ENCODE measurements around the gene COL6A6.

COL6A6 gene, protein sequence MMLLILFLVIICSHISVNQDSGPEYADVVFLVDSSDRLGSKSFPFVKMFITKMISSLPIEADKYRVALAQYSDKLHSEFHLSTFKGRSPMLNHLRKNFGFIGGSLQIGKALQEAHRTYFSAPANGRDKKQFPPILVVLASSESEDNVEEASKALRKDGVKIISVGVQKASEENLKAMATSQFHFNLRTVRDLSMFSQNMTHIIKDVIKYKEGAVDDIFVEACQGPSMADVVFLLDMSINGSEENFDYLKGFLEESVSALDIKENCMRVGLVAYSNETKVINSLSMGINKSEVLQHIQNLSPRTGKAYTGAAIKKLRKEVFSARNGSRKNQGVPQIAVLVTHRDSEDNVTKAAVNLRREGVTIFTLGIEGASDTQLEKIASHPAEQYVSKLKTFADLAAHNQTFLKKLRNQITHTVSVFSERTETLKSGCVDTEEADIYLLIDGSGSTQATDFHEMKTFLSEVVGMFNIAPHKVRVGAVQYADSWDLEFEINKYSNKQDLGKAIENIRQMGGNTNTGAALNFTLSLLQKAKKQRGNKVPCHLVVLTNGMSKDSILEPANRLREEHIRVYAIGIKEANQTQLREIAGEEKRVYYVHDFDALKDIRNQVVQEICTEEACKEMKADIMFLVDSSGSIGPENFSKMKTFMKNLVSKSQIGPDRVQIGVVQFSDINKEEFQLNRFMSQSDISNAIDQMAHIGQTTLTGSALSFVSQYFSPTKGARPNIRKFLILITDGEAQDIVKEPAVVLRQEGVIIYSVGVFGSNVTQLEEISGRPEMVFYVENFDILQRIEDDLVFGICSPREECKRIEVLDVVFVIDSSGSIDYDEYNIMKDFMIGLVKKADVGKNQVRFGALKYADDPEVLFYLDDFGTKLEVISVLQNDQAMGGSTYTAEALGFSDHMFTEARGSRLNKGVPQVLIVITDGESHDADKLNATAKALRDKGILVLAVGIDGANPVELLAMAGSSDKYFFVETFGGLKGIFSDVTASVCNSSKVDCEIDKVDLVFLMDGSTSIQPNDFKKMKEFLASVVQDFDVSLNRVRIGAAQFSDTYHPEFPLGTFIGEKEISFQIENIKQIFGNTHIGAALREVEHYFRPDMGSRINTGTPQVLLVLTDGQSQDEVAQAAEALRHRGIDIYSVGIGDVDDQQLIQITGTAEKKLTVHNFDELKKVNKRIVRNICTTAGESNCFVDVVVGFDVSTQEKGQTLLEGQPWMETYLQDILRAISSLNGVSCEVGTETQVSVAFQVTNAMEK (N-terminal part only)

DNA sequence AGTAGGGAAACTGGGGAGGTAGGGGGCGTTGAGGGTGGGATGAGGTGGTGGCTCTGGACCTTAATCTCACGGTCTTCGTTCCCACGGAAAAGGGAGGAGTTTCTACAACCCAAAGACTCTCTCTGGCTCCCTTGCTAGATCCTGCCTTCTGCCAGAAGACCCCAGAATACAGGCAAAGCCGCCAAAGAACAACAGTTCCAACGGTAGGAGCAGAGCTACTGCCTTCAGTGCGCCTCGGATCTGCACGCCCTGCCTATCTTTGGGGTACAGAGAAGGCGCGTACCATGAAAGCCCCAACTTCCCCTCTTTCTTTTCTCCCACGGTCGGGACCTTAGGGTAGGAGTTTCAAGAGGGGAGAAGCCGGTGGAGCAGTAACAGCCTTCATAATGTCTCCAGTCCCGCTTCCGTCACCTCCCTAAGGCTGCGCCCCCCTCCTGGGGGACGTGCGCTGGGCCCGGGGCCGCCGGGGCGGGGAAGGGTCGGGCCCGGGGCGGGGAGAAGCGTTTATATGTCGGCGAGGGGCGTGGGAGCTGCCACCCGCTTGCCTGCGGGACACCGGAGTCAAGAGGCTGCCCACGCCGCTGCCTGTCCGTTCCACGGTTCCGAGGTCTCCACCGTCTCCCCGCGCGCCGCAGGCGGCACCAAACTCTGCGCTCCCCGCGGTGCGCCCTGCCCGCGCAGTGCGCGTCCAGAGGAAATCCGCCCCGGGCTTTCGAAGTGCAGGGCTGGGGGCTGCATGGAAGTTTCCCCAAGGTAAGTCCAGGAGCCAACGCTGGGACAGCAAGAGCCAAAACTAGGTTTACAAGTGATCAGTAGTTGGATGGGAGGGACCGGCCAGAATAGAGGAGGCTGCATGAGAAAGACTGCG lies at the start of gene COL6A6:
COL6A6 (plus strand) TSS at position 533 of the 868 bp plus-strand sequence. CDS start 43,188 bp downstream, outside the sequence.
- DNase-seq (ENCODE audit: low read depth): no peak

DNA sequence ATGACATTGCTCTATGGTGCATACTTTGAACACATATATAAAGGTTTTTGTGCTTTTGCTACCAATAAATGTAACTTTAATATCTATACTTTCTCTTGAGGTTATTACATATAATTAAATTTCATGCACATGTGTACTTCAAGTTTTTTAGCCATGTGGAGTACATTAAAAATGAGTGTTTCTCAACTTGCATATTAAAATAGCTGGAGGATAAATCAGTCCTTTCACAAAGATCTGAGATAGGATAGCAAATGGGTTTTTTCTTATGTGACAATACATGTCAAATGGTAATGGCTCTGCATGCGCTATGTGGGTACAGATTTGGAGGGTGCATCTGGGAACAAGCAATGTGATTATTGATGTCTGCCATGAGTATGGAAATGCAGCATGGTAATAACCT lies 48.7 kb upstream of the COL6A6 start:
- no peak for DNase-seq (ENCODE audit: low read depth)

DNA sequence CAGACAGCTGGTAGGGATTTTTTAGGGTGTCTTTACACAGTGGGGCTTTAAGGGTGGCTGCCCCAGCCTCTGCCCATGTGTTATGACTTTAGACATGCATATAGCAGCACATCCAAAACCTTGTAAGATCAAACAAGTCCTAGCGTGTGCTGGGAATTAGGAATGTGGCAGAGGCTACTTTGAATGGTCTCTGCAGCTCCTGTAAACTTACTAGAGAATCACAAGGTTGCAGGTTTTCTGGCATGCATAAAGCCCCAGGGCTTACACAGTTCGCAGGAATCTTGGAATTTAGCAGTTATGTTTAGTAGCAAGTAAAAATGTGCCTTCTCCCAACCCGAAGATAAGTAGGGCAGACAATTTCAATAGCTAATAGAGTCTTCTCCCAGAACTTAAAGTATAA lies 46.9 kb upstream of the COL6A6 start:
- no peak for DNase-seq (ENCODE audit: low read depth)

DNA sequence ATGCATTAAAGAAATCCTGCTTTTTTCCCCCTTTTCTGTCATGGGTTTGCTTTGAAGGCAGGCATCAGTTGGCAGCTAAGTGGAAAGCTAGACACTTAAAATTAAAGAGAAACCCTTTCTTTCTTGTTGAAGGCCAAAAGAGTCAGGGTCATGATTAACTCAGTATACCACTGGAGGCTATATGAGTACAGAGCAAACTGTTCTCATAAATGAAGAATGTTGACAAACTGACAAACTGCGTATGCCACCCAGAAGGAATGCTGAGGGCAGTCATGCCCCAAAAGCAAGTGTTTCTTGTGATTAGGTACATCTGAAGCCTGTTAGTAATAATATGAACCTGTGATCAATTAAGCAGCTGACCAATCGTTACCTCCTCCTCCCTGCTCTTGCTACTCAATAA lies 43.6 kb upstream of the COL6A6 start:
- DNase-seq (ENCODE audit: low read depth): no peak

DNA sequence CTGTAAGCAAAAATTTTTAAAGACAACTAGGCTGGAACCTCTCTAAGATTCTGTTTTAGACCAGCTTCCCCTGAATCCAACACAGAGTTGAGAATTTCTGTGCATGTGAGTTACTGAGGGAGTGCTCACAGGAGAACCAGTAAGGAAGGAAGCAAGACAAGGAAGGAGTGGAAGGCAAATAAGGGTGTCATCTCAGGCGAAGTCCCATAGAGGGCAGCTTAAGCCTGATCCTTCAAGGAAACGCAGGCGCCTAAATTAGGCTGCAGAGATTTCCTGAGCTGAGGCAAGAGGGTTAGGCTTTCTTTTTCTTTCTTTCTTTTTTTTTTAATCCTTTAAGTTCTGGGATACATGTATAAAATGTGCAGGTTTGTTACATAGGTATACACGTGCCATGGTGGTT lies 36.2 kb upstream of the COL6A6 start:
- DNase-seq (ENCODE audit: low read depth): no peak

DNA sequence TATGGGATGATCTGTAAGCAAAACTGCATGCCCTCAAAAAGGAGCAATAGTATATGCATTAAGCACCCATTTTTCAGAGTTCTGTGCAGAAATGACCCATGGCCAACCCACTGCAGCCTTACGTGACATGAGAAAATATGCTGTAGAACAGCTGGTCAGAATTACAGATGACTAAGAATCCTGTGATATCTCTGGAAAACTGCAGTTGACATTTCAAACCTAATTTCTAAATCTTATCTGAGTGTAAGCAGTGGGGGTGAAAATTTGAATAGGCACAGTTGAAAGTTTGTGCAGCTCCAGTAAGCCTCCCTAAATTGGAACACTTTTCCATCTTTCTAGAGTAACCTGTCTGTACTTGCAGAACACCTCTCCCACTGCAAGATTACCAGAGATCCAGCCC lies 28.7 kb upstream of the COL6A6 start:
- no peak for DNase-seq (ENCODE audit: low read depth)

DNA sequence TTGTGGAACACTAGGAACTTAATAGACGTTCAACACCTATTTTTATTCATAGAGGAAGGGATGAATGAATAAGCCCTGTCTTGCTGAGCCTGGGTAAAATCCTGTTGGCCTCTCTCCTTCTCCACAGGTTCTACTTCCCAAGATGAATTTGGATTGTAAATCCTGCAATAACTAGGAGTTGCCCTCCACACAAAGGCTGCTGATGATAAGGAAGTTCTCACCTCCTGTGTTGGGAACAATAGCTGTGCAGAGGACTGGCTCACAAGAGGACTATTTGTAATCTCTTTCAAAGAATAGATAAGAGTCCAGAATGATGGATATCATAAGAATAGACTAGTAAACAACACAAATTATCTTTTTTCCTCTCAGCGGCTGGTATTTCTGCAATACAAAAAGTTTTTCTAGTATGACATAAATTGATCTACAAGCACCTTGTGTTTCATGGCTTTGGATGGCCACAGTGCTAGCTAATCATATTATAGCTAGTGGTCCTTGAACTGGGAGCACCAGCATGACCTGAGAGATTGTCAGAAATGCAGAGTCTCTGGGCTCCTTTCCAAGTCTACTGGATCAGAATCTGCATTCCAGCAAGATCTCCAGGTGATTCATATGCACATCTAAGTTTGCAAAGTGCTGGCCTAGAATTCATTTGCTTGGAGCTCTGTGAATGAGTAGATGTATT lies 28.1 kb upstream of the COL6A6 start:
- no peak for DNase-seq (ENCODE audit: low read depth)

DNA sequence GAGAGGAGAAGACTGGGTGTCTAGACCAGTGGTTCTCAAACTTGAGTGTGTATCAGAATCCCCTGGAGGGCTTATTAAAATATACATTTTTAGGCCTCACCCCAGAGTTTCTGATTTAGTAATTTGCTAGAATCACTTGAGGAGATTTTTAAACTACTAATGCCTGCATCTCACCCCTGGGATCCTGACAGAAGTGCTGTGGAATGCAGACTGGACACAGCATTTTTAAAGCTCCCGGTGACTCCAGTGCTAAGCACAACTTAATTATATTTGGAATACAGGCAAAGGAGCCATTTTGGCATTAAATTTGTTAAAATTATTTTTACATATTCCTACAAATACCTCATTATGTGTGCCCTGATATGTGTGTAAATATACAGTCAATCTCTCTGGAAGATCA lies 26.7 kb upstream of the COL6A6 start:
- no peak for DNase-seq (ENCODE audit: low read depth)

DNA sequence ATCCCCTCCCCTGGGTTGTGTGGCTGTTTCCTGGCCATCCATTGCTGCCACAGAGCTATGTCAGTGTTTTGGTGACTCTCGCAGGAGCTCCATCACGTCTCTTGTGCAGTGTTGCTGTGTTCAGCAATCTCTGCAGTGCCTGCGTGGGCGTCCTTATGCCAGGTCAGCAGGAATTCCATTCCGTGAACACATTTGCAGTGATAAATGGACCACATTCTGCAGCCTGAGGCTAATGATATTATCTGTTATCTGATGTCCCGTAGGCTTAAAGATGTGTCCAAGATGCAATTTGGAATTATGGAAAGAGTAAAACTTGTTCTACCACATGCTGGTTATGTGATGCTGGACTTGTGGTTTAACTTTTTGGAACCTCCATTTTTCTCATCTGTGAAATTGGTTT lies 25.5 kb upstream of the COL6A6 start:
- no peak for DNase-seq (ENCODE audit: low read depth)

DNA sequence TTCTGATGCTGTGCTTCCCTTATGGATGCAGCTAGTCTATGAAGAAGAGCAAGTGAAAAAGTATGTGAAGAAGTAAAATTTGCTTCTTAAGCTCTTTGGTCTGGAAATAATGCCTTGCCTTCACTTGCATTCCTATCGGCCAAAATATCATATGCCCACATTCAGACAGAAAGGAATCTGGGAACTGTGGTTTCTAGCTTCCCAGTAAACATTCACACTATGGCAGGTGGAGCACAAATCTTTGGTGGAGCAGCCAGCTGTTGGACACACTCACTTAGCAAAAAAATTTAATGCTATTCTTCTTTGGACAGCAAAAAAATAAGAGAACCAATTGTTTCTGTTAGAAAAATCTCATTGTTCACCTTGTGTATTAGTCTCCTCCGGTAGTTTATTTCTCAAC lies 12.3 kb upstream of the COL6A6 start:
- no peak for DNase-seq (ENCODE audit: low read depth)

DNA sequence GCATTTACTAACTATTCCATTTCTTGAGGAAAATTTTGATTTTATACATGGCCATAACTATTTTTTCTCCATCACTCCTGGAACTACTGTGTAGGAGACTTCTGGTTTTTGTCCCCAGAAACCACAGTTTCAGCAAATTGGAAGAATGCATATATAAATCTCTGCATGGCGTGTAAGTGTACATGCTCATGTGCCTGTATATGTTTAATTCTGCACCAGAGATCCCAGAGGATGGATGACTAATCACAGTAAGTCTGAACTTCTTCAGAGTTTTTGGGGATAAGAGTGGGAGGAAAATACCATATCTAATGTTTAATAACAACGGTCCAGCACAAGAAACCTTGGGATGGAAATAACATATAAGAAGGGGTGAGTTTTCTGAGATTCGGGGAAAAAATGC lies 10.9 kb upstream of the COL6A6 start:
- DNase-seq (ENCODE audit: low read depth): no peak

DNA sequence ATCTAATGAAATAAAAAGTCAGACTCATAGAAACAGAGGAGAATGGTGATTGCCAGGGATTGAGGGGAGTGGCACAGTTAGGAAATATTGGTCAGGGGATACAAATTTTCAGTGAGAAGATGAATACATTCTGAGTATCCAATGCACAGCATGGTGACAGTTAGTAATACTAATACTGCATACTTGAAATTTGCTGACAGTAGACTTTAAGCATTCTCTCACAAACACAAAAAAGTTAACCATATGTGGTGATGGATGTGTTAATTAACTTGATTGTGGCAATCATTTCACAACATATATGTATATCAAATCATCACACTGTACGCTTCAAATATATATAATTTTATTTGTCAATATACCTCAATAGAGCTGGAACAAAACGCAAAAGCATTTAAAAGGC lies 9.2 kb upstream of the COL6A6 start:
- no peak for DNase-seq (ENCODE audit: low read depth)

DNA sequence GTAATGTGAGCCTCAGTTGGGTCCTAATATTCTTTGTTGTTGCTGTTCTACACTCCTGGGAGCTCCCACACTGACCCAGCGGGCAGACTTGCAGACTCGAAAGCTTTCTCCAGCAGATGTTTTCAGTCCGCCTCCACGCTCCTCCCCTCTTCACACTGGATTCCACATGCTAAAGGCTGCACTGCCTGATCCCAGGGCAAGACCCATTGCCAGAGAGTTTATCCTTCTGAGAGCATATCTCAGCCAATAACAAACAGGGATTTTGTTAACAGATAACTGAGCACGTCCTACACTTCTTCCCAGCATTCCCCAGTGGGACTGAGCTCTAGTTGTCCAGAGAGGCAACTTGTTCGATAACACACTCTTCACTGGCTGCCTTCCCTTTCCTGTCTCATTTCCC lies 8.0 kb upstream of the COL6A6 start:
- no peak for DNase-seq (ENCODE audit: low read depth)

DNA sequence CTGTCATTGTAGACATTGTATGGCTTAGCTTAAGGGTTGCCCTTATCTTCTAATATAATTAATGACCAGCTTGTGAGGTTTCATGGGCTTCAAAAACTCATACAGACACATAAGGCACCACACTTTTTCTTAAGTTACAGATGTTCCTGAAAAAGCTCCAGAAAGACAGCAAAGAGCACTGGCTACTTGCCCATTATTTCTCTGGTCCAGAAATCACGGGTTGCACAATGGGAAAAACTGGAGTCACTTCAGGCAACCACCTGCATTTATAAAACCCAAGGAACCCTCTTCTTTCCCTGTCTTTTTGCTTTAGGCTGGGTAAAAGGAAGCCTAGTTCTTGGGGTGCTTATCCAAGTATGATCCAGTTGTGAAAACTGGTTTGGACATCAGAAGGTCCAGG lies 2.3 kb upstream of the COL6A6 start:
- DNase-seq (ENCODE audit: low read depth): no peak

DNA sequence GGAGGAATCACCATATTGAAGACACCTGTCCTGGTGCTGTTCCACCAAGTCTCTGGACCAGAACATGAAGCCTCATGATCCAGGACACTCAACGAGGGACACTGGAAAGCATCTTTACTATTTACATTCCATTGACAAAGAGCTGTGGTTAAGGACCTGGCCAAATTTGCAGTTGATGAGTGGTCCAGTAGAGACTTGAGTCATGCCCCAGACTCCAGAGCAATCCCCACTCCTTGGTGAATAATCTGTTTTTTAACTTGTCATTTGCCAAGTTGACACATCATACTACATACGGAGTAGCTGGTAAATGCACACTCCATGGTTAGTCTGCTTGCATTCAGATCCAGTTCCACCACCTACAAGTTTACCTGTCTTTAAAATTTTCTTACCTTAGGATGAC lies 1.2 kb upstream of the COL6A6 start:
- DNase-seq (ENCODE audit: low read depth): no peak

DNA sequence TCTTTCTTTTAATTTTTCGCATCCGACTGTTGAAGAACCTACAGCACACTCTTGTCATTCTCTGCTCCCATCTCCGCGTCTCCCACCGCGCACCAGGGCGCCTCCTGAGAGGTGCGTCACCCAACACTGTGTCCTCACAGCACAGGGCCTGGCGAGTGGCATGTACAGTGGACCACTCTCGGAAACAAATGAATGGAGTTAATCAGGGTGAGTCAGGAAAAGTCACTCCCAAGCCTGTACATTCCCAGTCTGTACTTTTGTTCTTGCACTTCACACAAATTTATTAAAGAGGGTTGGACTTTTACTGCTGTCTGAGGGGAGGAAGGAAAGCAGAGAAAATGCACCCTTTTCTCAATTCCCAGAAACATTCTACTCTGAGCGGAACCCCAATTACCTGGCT lies 625 bp downstream of the COL6A6 start:
- no peak for DNase-seq (ENCODE audit: low read depth)

DNA sequence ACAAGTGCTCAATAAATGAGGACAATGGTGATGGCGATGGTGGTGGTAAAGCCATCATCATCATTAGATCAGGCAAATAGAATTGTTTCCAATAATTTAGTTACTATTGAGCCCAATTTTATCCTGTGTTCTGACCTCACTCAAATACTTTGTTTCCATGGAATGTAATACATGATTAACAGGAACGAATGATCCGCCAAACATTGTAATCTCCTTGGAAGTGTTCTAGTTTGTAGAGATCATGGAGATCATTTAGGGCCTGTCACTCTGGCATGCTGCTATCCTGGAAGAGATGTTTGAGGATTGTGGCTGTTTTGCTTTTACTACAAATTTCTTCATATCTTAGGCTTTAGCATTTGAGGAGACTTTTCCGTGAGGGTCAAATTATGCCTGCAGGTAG lies 2.8 kb downstream of the COL6A6 start:
- DNase-seq (ENCODE audit: low read depth): no peak

DNA sequence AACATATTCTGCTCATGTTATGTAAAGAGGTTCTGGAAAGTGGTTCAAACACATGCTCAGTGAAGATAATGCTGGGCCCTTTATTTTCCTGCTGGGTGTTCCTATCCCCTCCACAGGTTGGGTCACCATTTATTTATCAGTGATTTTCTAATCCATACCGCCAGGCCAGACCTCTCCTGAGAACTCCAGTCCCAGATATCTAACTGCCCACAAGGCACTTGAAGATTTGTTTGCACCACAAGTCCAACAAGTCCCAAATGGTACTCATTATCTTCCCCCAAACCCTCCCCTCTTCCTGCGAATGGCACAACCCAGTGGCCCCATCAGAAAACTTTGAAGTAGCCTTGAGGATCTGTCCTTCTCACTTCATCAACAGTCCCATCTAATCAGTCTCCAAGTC lies 5.4 kb downstream of the COL6A6 start:
- no peak for DNase-seq (ENCODE audit: low read depth)

DNA sequence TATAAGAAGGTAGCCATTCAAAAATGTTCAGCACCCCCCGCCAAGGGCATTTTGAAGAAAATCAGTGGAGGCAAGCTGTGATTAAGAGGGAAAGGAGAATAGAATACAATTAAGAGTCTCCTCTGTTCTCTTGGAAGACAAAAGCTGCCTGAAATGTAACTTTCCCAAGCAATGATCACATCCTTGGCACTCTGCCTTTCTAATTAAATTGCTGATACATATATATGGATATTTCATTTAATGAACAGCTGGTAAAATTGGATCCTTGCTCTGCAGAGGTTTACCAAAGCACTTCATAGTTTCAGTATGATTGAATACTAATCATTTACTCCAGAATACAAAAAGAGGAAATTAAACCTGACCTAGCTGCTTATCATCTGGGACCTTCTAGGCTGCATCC lies 10.4 kb downstream of the COL6A6 start:
- DNase-seq (ENCODE audit: low read depth): no peak

DNA sequence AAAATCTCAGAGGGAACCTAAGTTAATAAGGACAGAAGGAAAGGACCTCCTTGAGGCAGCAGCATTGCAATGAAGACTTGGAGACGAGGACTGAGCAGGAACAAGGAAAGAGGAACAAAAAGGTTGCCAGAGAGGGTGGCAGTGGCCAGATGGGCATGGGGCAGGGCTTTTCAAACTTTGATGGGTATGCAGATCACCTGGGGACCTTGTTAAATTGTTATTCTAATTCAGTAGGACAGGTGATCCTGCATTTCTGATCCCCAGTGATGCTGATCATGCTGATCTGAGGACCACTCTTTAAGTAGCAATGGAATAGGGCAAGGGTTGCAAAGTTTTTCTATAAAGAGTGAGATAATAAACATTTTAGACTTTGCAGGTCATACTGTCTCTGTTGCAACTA lies 11.1 kb downstream of the COL6A6 start:
- DNase-seq (ENCODE audit: low read depth): no peak
